Transverse colon (tissue), 3 donors: ENCODE data around the gene ZNF865.

Source experiments
- CTCF ChIP-seq, 5 experiments: fragments of 200-600 bp in 3 of 5; fragments of 450-650 bp in 2 of 5; sonication (generic) in 3 of 5; IDR thresholded peaks; 1 replicate in 2 of 5; 2 replicates in 3 of 5; pipeline ENCODE4 v1.5.1; 2016 to 2017; ENCODE audit warnings: antibody characterized with exemption in 5 of 5, inconsistent platforms in 3 of 5, mild to moderate bottlenecking in 2 of 5, moderate library complexity in 1 of 5
- EP300 ChIP-seq: sonication (generic); formaldehyde crosslinking; IDR thresholded peaks from one replicate; pipeline ENCODE4 v1.6.1; 2017; ENCODE audit warnings: antibody characterized with exemption, low read depth

- no peak for TF ChIP-seq EP300
- TF ChIP-seq CTCF (IDR thresholded peaks at IDR 0.05): no peak
These were observed 45.8 kb upstream of the ZNF865 start for GRCh38 chr19:55559684-55560083.
